Activated CD4-positive, alpha-beta T cell treated with anti-CD3 and anti-CD28 coated beads, Interleukin-2, amount 50 U/mL, for 48 hours (primary cell): ENCODE measurements around the gene CCNY.

Experiments
- DNase-seq, 2 experiments: peaks; one replicate each; pipeline ENCODE4 v3.0.0-alpha.2; 2020

Gene CCNY

DNA sequence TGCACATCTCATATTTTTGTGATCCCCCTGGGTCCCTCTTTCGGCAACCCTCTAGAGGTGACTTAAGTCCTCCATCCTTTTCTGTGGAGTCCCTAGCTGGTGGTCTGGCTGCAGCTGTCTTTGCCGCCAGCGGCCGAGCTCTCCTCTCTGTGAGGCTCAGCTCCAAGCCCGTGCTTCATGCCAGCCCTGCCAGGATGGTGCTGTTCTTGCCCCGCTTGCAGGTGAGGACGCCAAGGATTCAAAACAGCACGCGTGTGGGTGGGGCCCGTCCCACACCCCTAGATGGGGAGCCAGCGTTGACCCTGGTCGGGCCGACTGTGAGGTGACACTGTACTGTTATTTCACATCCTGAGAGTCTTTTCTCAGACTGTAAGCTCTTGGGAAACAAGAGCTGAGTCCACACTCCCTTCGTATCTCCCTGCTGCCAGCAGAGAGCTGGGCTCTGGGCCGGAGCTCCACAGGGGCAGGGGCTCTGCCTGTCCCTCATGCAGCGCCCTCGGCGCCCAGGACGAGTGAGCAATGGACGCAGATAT lies 232.2 kb downstream of the CCNY start:
- no peak for DNase-seq

DNA sequence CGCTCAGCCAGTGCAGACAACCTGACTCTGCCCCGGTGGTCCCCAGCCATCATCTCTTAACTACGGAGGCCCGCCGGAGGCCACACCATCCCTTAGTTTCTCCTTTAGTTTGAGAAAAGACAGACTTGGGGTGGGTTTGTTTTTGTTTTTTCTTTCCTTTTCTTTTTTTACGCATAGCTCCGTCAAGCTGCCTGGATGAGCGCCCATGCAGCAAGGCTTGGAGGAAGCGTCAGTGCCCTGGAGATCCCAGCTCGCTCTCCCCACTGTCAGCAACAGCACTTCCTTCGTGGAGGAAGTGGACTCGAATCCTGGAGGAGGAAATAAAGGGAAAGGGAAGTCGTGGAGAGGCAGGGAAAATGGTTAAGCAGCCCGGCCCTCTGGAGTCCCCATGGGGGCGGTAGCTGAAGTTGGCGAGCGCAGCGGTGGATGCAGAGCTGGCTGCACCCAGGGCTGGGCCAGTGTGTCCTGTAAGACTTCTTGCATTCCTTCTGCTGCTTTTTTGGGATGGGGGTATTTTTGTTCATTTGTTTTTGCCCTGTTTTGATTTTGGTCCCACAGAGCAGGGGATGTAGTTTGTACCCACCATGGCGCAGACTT lies 232.9 kb downstream of the CCNY start:
- DNase-seq = no peak

GRCh38 chr10:35569836-35570235 lies 233.5 kb downstream of the CCNY start:
- DNase-seq = no peak

- DNase-seq = no peak
These were observed 234.1 kb downstream of the CCNY start for GRCh38 chr10:35570397-35570796.

GRCh38 chr10:35572583-35572982 lies 236.3 kb downstream of the CCNY start:
- no peak for DNase-seq

- DNase-seq = no peak
These were observed 237.5 kb downstream of the CCNY start for GRCh38 chr10:35573796-35574195.

GRCh38 chr10:35574924-35575352 lies 238.6 kb downstream of the CCNY start:
- no peak for DNase-seq

DNA sequence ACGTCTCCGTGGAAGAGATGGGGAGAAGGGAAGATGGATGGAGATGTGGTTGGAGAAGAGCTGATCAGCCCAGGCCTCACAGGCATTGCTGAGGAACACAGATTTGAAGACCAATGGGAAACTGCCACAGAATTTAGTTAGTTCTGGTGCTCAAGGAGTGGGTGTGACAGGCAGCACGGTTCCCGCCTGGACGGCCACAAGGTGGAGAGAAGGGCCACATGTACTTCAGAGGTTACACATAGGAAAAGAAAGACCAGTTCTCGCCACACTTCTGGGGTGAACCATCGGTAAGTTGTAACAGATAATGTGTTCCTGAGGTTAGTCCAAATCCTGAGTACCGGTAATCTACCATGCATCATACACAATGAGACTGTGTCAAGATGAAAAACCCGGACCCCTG lies 239.3 kb downstream of the CCNY start:
- DNase-seq = no peak

DNA sequence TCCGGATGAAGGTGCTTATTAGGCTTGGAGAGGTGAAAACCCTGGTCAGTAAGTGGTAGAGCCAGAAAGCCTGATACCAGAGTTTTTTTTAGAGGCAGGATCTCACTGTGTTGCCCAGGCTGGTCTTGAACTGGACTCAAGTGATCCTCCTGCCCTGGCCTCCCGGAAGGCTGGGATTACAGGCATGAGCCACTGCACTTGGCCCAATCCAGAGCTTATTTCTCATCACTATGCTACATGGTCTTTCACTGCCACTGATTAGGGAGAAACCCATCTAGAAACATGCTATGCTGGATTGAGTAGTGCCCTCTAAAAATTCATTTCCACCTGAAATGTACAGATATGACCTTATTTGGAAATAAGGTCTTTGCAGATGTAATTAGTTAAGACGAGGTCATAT lies 240.4 kb downstream of the CCNY start:
- DNase-seq = no peak

GRCh38 chr10:35577926-35578617 lies 241.8 kb downstream of the CCNY start:
- no peak for DNase-seq

- DNase-seq = no peak
These were observed 242.3 kb downstream of the CCNY start for GRCh38 chr10:35578618-35578956.

GRCh38 chr10:35579116-35579515 lies 242.8 kb downstream of the CCNY start:
- DNase-seq = no peak

GRCh38 chr10:35579726-35580422 lies 243.6 kb downstream of the CCNY start:
- no peak for DNase-seq

DNA sequence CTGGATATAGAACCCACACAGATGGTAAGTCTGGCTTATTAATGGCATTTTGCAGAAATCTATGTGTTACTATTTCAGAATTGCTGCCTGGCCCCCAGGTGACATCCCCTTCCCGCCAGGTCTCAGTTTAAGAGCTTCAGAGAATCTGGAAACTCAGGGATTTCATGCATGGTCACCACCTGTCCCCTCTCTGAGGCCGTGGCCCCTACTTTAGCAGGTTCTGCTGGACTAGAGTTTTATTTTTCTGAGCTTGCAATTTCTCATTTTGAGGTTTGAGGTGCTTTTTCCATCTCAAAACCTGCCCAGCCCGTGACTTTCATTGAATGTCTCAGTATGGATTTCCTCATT lies 244.1 kb downstream of the CCNY start:
- no peak for DNase-seq

GRCh38 chr10:35581655-35582054 lies 245.3 kb downstream of the CCNY start:
- DNase-seq = no peak

GRCh38 chr10:35584946-35585345 lies 248.6 kb downstream of the CCNY start:
- DNase-seq = no peak

GRCh38 chr10:35585356-35585755 lies 249.0 kb downstream of the CCNY start:
- DNase-seq = no peak

- DNase-seq = no peak
These were observed 249.7 kb downstream of the CCNY start for GRCh38 chr10:35585903-35586535.

DNA sequence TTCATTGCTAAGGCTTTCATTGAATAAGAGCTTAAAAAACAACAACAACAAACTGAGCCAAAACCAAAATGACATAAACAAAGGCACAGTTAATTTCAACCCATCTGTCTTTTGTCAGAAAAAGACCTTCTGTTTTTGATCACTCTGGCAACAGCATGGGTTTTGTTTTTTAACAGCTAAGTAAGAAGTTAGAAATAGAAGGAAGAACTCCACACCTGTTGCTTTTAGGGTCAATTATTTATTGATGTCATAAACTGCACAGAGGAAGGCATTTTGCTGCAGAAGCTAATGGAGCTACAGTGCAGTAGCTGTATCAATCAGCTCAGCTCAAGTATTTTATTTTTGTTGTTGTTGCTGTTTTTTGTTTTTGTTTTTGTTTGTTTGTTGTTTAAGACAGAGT lies 252.5 kb downstream of the CCNY start:
- no peak for DNase-seq

DNA sequence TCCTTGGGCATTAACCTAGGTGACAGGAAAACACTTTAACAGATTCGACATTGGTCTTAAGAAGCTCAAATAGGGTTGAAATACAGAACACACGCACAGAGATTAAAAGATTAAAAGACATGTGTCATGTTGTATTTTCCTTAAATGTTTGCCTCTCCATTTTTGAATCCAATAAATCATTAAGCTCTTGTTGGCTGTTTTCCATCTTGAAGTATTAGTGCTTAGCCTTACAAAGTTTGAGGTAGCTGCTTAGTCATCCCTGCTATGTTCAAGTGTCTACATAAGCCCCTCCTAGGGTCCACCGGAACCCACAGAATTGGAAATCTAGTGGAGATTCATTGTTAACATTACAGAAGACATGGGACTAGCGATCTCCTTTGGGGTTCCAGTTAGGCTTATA lies 256.1 kb downstream of the CCNY start:
- DNase-seq = no peak

DNA sequence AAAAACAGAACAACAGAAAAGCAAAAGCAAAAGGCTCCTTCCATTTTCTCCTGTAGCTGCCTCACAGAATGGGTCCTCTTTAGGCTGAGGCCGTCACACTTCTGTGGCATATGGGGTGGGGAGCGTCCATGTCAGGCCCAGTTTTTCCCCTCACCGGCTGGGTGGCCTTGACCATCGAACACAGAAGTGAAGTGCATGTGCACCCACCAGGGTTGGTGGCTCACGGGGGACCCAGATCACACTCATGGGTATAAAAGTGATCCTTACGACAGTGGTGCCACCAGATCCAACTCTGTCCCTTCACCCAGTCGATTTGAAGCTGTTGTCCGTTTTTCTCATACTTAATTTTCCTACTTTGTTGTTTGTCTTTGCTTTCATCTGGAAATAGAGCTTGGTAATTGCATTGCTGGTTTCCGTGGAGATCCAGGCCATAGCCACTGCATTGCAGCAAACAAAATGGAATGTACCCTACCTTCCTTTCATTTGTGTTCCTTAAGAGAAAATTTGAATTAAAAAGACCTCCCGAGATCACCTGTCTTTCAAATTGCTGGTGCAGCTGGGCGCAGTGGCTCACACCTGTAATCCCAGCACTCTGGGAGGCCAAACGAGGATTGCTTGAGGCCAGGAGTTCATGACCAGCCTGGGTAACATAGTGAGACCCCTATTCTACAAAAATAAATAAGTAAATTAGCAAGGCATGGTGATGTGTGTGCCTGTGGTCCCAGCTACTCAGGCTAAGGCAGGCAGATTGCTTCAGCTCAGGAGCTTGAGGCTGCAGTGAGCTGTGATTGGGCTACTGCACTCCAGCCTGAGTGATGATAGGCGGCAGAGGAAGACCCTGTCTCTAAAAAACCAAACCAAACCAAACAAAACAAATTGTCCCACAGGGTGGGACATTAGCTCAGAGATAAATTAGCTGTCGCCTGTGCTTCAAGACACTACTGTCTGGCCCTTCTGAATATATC lies 258.1 kb downstream of the CCNY start:
- no peak for DNase-seq

DNA sequence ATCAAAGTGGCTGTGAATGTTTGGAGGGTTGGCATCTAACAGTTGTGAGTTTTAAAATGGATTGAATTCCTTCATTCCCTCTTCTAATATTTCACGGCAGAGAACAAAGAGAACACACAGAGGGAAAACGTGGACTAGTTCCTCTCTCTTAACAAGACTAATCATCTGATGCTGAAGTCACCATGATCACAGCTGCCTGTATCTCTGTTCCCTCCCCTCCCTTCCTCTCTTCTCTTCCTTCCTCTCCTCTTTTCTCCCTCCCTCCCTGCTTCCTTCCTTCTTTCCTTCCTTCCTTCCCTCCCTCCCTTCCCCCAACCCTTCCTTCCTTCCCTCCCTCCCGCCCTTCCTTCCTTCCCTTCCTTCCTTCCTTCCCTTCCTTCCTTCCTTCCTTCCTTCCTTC lies 258.8 kb downstream of the CCNY start:
- DNase-seq = no peak

- no peak for DNase-seq
These were observed 262.1 kb downstream of the CCNY start for GRCh38 chr10:35598379-35598778.
